CD14-positive monocyte (primary cell): ENCODE measurements around the gene ABCC2. TPM values are rescaled to one million over a fixed set of nuclear protein-coding genes. Genes with fewer than 3 reads are reported as not detected.

Source experiments
- DNase-seq, 3 donors: peaks; one replicate each; pipeline ENCODE4 v3.0.0-alpha.2; 2011 to 2022
- H2AFZ ChIP-seq: 2 replicates; pipeline ENCODE4 v1.6.0; 2012; ENCODE audit warnings: mild to moderate bottlenecking, low read depth, low read length, inconsistent platforms; ENCODE audit not compliant: insufficient read depth, poor library complexity, severe bottlenecking
- H3K27ac ChIP-seq, 2 donors: 1 replicate in 1 of 2; 2 replicates in 1 of 2; pipeline ENCODE4 v1.5.1; 2012 to 2013; ENCODE audit warnings: low read length in 2 of 2, control low read depth in 1 of 2, inconsistent platforms in 1 of 2, low read depth in 1 of 2, mild to moderate bottlenecking in 1 of 2
- H3K27me3 ChIP-seq, 2 donors: one replicate each; pipeline versions ENCODE4 v1.6.0 to v1.6.1; 2011 to 2013; ENCODE audit warnings: low read length in 2 of 2; ENCODE audit not compliant: control insufficient read depth in 2 of 2, insufficient read depth in 2 of 2
- H3K36me3 ChIP-seq, 2 donors: replicated peaks in 1 of 2; 1 replicate in 1 of 2; 2 replicates in 1 of 2; pipeline versions ENCODE4 v1.5.1 to v1.6.1; 2012 to 2013; ENCODE audit warnings: low read length in 2 of 2, control low read depth in 1 of 2, inconsistent platforms in 1 of 2, mild to moderate bottlenecking in 1 of 2; ENCODE audit not compliant: insufficient read depth in 2 of 2, control insufficient read depth in 1 of 2
- H3K4me1 ChIP-seq, 2 donors: 1 replicate in 1 of 2; 2 replicates in 1 of 2; pipeline versions ENCODE4 v1.5.1 to v1.6.1; 2012 to 2013; ENCODE audit warnings: low read length in 2 of 2, control low read depth in 1 of 2, inconsistent platforms in 1 of 2, mild to moderate bottlenecking in 1 of 2, moderate library complexity in 1 of 2; ENCODE audit not compliant: insufficient read depth in 2 of 2, control insufficient read depth in 1 of 2
- H3K4me2 ChIP-seq: replicated peaks from 2 replicates; pipeline ENCODE3; 2012; ENCODE audit warnings: low read length, moderate library complexity, mild to moderate bottlenecking; ENCODE audit not compliant: poor library complexity, severe bottlenecking; ENCODE audit errors: extremely low read depth
- H3K4me3 ChIP-seq, 3 experiments: fragments of 200-600 bp in 1 of 3; sonication (generic) in 1 of 3; replicated peaks in 1 of 3; 1 replicate in 2 of 3; 2 replicates in 1 of 3; pipeline ENCODE4 v1.5.1; 2011 to 2013; ENCODE audit warnings: low read length in 3 of 3, mild to moderate bottlenecking in 3 of 3, control low read depth in 2 of 3, low read depth in 2 of 3, inconsistent platforms in 1 of 3, moderate library complexity in 1 of 3
- H3K79me2 ChIP-seq: 2 replicates; pipeline ENCODE4 v1.6.0; 2012; ENCODE audit warnings: mild to moderate bottlenecking, control low read depth, inconsistent platforms, low read length, moderate library complexity; ENCODE audit not compliant: insufficient read depth
- H3K9ac ChIP-seq: 2 replicates; pipeline ENCODE4 v1.6.0; 2017; ENCODE audit warnings: low read length, mild to moderate bottlenecking; ENCODE audit not compliant: insufficient read depth, poor library complexity, severe bottlenecking
- H3K9me3 ChIP-seq, 2 donors: replicated peaks in 1 of 2; 1 replicate in 1 of 2; 2 replicates in 1 of 2; pipeline versions ENCODE4 v1.5.1 to v1.6.1; 2012 to 2013; ENCODE audit warnings: low read length in 2 of 2, control low read depth in 1 of 2; ENCODE audit not compliant: control insufficient read depth in 1 of 2, insufficient read depth in 1 of 2
- H4K20me1 ChIP-seq: 2 replicates; pipeline ENCODE4 v1.6.0; 2012; ENCODE audit warnings: mild to moderate bottlenecking, low read length, control low read depth, moderate library complexity; ENCODE audit not compliant: insufficient read depth
- H3K27ac Mint-ChIP-seq, 7 donors: one replicate each; pipeline ENCODE4 v1.8.0; 2020; ENCODE audit warnings: mild to moderate bottlenecking in 7 of 7, mixed read lengths in 7 of 7, moderate library complexity in 6 of 7, inconsistent platforms in 2 of 7
- H3K27me3 Mint-ChIP-seq, 3 donors: one replicate each; pipeline ENCODE4 v1.8.0; 2021 to 2022; ENCODE audit warnings: low read depth in 3 of 3, mild to moderate bottlenecking in 3 of 3, mixed read lengths in 3 of 3, moderate library complexity in 3 of 3, inconsistent platforms in 1 of 3
- H3K36me3 Mint-ChIP-seq, 2 donors: one replicate each; pipeline ENCODE4 v1.8.0; 2020; ENCODE audit warnings: mixed read lengths in 2 of 2, inconsistent platforms in 1 of 2, mild to moderate bottlenecking in 1 of 2
- H3K4me1 Mint-ChIP-seq: one replicate; pipeline ENCODE4 v1.8.0; 2020; ENCODE audit warnings: mild to moderate bottlenecking, mixed read lengths
- H3K4me3 Mint-ChIP-seq, 2 donors: one replicate each; pipeline ENCODE4 v1.8.0; 2020; ENCODE audit warnings: mild to moderate bottlenecking in 2 of 2, mixed read lengths in 2 of 2, moderate library complexity in 1 of 2
- H3K9me3 Mint-ChIP-seq, 7 donors: one replicate each; pipeline ENCODE4 v1.8.0; 2020 to 2022; ENCODE audit warnings: mixed read lengths in 7 of 7, mild to moderate bottlenecking in 6 of 7, moderate library complexity in 6 of 7, inconsistent platforms in 2 of 7
- WGBS: methylation state at CpG from one replicate; pipeline ENCODE4 v1.1.5; 2013; ENCODE audit warnings: missing lambda C conversion rate; ENCODE audit not compliant: insufficient coverage; 5-methylcytosine and 5-hydroxymethylcytosine counted together
- intact Hi-C, 2 donors: fragments of 100-400 bp; cut with micrococcal nuclease; formaldehyde crosslinking; loops; one replicate each; pipeline versions ENCODE4 v1.15.0 to v1.15.1; 2023
- polyA plus RNA-seq, 3 donors: library from polyadenylated mRNA; depleted of rRNA in 1 of 3; unstranded in 2 of 3; stranded (reverse) in 1 of 3; fragments of 300-500 nt in 2 of 3; fragments of >200 nt in 1 of 3; fragmentation: Illumina TruSeq in 2 of 3; gene quantifications; 1 replicate in 2 of 3; 2 replicates in 1 of 3; pipeline ENCODE4 v1.2.3, GENCODE V29; 2012 to 2021
- TF ChIP-seq, protein P1 (sequence below): fragments of 200-600 bp; IDR thresholded peaks from one replicate; pipeline ENCODE4 v1.8.0; 2022; ENCODE audit warnings: antibody characterized with exemption, mild to moderate bottlenecking

Gene ABCC2
- polyA plus RNA-seq, 3 donors = 0.09 to 2.7 (median 0.35) TPM

DNA sequence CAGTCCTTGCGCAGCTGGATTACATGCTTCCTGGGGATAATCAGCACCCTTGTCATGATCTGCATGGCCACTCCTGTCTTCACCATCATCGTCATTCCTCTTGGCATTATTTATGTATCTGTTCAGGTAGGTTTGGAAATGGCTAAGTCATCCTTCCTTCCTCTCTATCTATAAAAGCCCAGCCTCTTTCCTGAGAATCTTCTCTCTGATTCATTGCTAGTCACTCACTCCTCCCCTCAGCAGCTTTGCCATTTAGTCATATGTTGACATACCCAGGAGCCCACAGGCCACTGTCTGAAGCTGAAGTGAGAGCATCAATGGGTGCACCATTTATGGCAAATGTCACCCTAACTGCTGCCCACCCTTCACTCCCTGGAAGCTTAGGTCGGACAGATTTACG is 52.0 kb downstream of the ABCC2 start:
- TF ChIP-seq, protein P1, sequence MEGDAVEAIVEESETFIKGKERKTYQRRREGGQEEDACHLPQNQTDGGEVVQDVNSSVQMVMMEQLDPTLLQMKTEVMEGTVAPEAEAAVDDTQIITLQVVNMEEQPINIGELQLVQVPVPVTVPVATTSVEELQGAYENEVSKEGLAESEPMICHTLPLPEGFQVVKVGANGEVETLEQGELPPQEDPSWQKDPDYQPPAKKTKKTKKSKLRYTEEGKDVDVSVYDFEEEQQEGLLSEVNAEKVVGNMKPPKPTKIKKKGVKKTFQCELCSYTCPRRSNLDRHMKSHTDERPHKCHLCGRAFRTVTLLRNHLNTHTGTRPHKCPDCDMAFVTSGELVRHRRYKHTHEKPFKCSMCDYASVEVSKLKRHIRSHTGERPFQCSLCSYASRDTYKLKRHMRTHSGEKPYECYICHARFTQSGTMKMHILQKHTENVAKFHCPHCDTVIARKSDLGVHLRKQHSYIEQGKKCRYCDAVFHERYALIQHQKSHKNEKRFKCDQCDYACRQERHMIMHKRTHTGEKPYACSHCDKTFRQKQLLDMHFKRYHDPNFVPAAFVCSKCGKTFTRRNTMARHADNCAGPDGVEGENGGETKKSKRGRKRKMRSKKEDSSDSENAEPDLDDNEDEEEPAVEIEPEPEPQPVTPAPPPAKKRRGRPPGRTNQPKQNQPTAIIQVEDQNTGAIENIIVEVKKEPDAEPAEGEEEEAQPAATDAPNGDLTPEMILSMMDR = no peak
- no peaks in the 10 kb centered on the region for H3K36me3 Mint-ChIP-seq
- WGBS = 92% methylated on average over 2 of the region's 4 CpGs
- H3K9ac ChIP-seq = no peak overlapping the region
- H3K4me3 ChIP-seq = no peak overlapping the region
- no peaks in the 10 kb centered on the region for H3K9me3 ChIP-seq
- H2AFZ ChIP-seq = no peak overlapping the region
- no peaks in the 10 kb centered on the region for H3K9me3 Mint-ChIP-seq
- H3K27ac ChIP-seq = no peak overlapping the region
- H3K27ac Mint-ChIP-seq = no peak overlapping the region
- no peak overlapping the region for H3K4me3 Mint-ChIP-seq
- H3K36me3 ChIP-seq = no peaks in the 10 kb centered on the region
- peaks cover 1 to 3% (median 2%) of the 10 kb centered on the region in 3 donors for H3K27me3 Mint-ChIP-seq
- H3K4me1 Mint-ChIP-seq = no peaks in the 10 kb centered on the region
- no peaks in the 10 kb centered on the region for H4K20me1 ChIP-seq
- H3K4me2 ChIP-seq = no peak overlapping the region
- no peaks in the 10 kb centered on the region for H3K4me1 ChIP-seq
- no peaks in the 10 kb centered on the region for H3K79me2 ChIP-seq
- H3K27me3 ChIP-seq = no peaks in the 10 kb centered on the region
- DNase-seq = no peak
- intact Hi-C loops = no loop called here

DNA sequence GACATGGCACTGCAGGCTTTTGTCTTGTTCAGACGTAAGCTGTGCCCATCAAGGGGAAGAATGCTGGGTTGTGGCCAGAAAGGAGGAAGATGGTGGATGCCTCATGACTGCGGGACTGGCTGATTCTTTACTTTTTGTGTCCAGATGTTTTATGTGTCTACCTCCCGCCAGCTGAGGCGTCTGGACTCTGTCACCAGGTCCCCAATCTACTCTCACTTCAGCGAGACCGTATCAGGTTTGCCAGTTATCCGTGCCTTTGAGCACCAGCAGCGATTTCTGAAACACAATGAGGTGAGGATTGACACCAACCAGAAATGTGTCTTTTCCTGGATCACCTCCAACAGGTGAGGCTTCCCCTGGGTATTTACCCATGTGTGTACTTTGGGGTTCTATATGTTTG is 53.5 kb downstream of the ABCC2 start:
- H3K27me3 ChIP-seq = no peaks in the 10 kb centered on the region
- H3K9me3 ChIP-seq = no peaks in the 10 kb centered on the region
- H3K4me3 ChIP-seq = no peak overlapping the region
- no peak overlapping the region for H3K27ac Mint-ChIP-seq
- H3K4me3 Mint-ChIP-seq = no peak overlapping the region
- peaks cover 0 to 2% (median 0%) of the 10 kb centered on the region in 3 donors for H3K27me3 Mint-ChIP-seq
- H3K79me2 ChIP-seq = no peaks in the 10 kb centered on the region
- no peak for DNase-seq
- no peak overlapping the region for H3K27ac ChIP-seq
- 92% methylated on average over 2 of the region's 8 CpGs for WGBS
- intact Hi-C loops = no loop called here
- no peaks in the 10 kb centered on the region for H4K20me1 ChIP-seq
- H2AFZ ChIP-seq = no peak overlapping the region
- H3K9me3 Mint-ChIP-seq = no peaks in the 10 kb centered on the region
- H3K4me1 Mint-ChIP-seq = no peaks in the 10 kb centered on the region
- H3K9ac ChIP-seq = no peak overlapping the region
- no peaks in the 10 kb centered on the region for H3K36me3 Mint-ChIP-seq
- TF ChIP-seq, protein P1 = no peak
- H3K4me2 ChIP-seq = no peak overlapping the region
- no peaks in the 10 kb centered on the region for H3K4me1 ChIP-seq
- no peaks in the 10 kb centered on the region for H3K36me3 ChIP-seq
